Measurements from ENCODE around the gene UBE2E1. TPM values are rescaled to one million over a fixed set of nuclear protein-coding genes. Genes with fewer than 3 reads are reported as not detected.

UBE2E1 gene
- total and polyA plus RNA-seq, 2 donors (not counting 1 experiment from before 2014, with no cell fraction given) = 129 to 174 TPM

DNA sequence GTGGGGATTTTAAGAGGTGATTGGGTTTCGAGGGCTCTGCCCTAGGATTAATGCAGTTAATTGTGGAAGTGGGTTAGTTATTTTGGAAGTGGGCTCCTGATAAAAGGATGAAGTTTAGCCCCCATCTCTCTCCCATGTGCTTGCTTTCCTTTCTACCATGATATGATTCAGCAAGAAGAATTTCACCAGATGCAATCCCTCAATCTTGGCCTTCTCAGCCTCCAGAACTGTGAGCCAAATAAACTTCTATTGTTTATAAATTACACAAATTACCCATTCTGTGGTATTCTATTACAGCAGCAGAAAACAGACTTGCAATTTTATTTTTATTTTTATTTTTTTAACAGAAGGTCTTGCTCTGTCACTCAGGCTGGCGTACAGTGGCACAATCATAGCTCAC is 27.3 kb upstream of the UBE2E1 start:
- Histone ChIP-seq H3K27me3 (ENCODE audit: control insufficient read depth, insufficient read depth, low read length) (no peaks in the 10 kb centered on the region), H3K9me3 (ENCODE audit: control insufficient read depth, insufficient read depth, low read depth, low read length) (no peaks in the 10 kb centered on the region), H3K4me2 (ENCODE audit: extremely low read depth, insufficient read depth, low read length) (no peak overlapping the region), H3K4me3 (replicated peaks in 1 of 4; ENCODE audit: control extremely low read depth in 1 of 4, insufficient read depth in 1 of 4, low read depth in 3 of 4, low read length in 4 of 4) (no peak overlapping the region), H2AFZ (ENCODE audit: low read length) (no peak overlapping the region), H3K27ac (ENCODE audit: insufficient read depth, low read length) (no peak overlapping the region), H3K4me1 (ENCODE audit: control insufficient read depth, extremely low read depth, insufficient read depth, low read length) (peaks cover 11% of the 10 kb centered on the region), H3K36me3 (ENCODE audit: control insufficient read depth, insufficient read depth, low read length) (no peaks in the 10 kb centered on the region), H4K20me1 (ENCODE audit: control insufficient read depth, extremely low read depth, insufficient read depth, low read length) (no peaks in the 10 kb centered on the region), H3K9ac (ENCODE audit: insufficient read depth, low read length) (no peak overlapping the region), H3K79me2 (ENCODE audit: control insufficient read depth, insufficient read depth, low read length) (no peaks in the 10 kb centered on the region)
- peak; percentile 15 to 91 for DNase-seq (ENCODE audit: low read depth in 2 of 2)
- TF ChIP-seq, protein P1, sequence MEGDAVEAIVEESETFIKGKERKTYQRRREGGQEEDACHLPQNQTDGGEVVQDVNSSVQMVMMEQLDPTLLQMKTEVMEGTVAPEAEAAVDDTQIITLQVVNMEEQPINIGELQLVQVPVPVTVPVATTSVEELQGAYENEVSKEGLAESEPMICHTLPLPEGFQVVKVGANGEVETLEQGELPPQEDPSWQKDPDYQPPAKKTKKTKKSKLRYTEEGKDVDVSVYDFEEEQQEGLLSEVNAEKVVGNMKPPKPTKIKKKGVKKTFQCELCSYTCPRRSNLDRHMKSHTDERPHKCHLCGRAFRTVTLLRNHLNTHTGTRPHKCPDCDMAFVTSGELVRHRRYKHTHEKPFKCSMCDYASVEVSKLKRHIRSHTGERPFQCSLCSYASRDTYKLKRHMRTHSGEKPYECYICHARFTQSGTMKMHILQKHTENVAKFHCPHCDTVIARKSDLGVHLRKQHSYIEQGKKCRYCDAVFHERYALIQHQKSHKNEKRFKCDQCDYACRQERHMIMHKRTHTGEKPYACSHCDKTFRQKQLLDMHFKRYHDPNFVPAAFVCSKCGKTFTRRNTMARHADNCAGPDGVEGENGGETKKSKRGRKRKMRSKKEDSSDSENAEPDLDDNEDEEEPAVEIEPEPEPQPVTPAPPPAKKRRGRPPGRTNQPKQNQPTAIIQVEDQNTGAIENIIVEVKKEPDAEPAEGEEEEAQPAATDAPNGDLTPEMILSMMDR (conservative IDR thresholded peaks at IDR 0.05 in 1 of 2, IDR thresholded peaks at IDR 0.05 in 1 of 2; ENCODE audit: low read depth in 1 of 2, low read length in 2 of 2) = no peak
- no peak for TF ChIP-seq EZH2 (IDR thresholded peaks at IDR 0.05; ENCODE audit: low read length, missing control alignments)

DNA sequence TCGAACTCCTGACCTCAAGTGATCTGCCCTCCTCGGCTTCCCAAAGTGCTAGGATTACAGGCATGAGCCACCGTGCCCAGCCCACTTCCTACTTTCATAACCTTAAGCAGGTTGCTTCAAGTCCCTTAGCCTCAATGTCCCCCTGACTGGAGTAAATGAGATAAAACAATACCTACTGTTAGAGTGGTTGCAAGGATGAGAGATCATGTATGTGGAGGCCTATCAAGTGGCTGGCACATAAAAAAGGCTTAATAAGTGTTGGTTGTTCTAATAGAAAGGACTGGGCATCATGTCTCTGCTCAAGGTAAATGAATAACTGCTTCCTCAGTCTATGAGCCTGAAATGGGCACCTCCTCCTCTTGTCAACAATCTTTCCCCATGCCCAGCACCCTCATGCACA is 25.9 kb upstream of the UBE2E1 start:
- H3K79me2 ChIP-seq (ENCODE audit: control insufficient read depth, insufficient read depth, low read length) = no peaks in the 10 kb centered on the region

DNA sequence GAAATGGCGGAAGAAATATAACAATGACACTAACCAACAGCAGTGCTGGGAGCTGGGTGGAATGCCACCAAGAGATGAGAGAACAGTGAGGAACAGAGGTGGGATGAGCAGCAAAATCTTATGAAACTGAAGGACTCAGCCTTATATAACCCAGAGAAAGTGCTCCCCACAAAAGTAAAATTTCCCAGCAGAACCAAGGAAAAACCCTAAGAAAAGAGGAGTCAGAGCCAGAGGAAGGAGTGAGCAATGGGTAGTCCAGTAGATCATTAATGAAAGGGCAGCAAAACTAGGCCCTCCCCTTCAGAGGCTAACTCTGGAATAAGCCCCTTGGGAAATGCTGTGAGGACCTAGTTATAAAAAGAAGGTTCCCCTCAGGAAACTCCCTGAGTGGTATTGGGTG is 24.7 kb upstream of the UBE2E1 start:
- Histone ChIP-seq H4K20me1 (ENCODE audit: control insufficient read depth, extremely low read depth, insufficient read depth, low read length) (no peaks in the 10 kb centered on the region), H3K36me3 (ENCODE audit: control insufficient read depth, insufficient read depth, low read length) (no peaks in the 10 kb centered on the region), H3K79me2 (ENCODE audit: control insufficient read depth, insufficient read depth, low read length) (no peaks in the 10 kb centered on the region), H3K27ac (ENCODE audit: insufficient read depth, low read length) (no peak overlapping the region), H3K4me1 (ENCODE audit: control insufficient read depth, extremely low read depth, insufficient read depth, low read length) (peaks cover 11% of the 10 kb centered on the region), H3K4me3 (replicated peaks in 1 of 4; ENCODE audit: control extremely low read depth in 1 of 4, insufficient read depth in 1 of 4, low read depth in 3 of 4, low read length in 4 of 4) (no peak overlapping the region), H3K4me2 (ENCODE audit: extremely low read depth, insufficient read depth, low read length) (no peak overlapping the region), H2AFZ (ENCODE audit: low read length) (no peak overlapping the region), H3K9ac (ENCODE audit: insufficient read depth, low read length) (no peak overlapping the region), H3K9me3 (ENCODE audit: control insufficient read depth, insufficient read depth, low read depth, low read length) (no peaks in the 10 kb centered on the region), H3K27me3 (ENCODE audit: control insufficient read depth, insufficient read depth, low read length) (no peaks in the 10 kb centered on the region)
- no peak for DNase-seq (ENCODE audit: low read depth in 2 of 2)
- TF ChIP-seq, protein P1 (conservative IDR thresholded peaks at IDR 0.05 in 1 of 2, IDR thresholded peaks at IDR 0.05 in 1 of 2; ENCODE audit: low read depth in 1 of 2, low read length in 2 of 2) = no peak
- TF ChIP-seq EZH2 (IDR thresholded peaks at IDR 0.05; ENCODE audit: low read length, missing control alignments) = no peak

More for the DNA sequence above, 25.9 kb upstream of the UBE2E1 start:
- no peaks in the 10 kb centered on the region for H3K9me3 ChIP-seq (ENCODE audit: control insufficient read depth, insufficient read depth, low read depth, low read length)
- no peak overlapping the region for H3K9ac ChIP-seq (ENCODE audit: insufficient read depth, low read length)
- no peak for TF ChIP-seq EZH2 (IDR thresholded peaks at IDR 0.05; ENCODE audit: low read length, missing control alignments)
- TF ChIP-seq, protein P1 (conservative IDR thresholded peaks at IDR 0.05 in 1 of 2, IDR thresholded peaks at IDR 0.05 in 1 of 2; ENCODE audit: low read depth in 1 of 2, low read length in 2 of 2) = no peak
- no peak overlapping the region for H3K27ac ChIP-seq (ENCODE audit: insufficient read depth, low read length)
- no peaks in the 10 kb centered on the region for H3K27me3 ChIP-seq (ENCODE audit: control insufficient read depth, insufficient read depth, low read length)
- no peaks in the 10 kb centered on the region for H4K20me1 ChIP-seq (ENCODE audit: control insufficient read depth, extremely low read depth, insufficient read depth, low read length)
- no peak overlapping the region for H2AFZ ChIP-seq (ENCODE audit: low read length)
- H3K36me3 ChIP-seq (ENCODE audit: control insufficient read depth, insufficient read depth, low read length) = no peaks in the 10 kb centered on the region
- no peak overlapping the region for H3K4me2 ChIP-seq (ENCODE audit: extremely low read depth, insufficient read depth, low read length)
- no peak overlapping the region for H3K4me3 ChIP-seq (replicated peaks in 1 of 4; ENCODE audit: control extremely low read depth in 1 of 4, insufficient read depth in 1 of 4, low read depth in 3 of 4, low read length in 4 of 4)
- H3K4me1 ChIP-seq (ENCODE audit: control insufficient read depth, extremely low read depth, insufficient read depth, low read length) = peaks cover 11% of the 10 kb centered on the region
- no peak for DNase-seq (ENCODE audit: low read depth in 2 of 2)

Measured in fibroblast of lung (primary cell).